Gastrocnemius medialis (tissue), 4 donors: Measurements from ENCODE around the gene ZNF750.

Source experiments
- CTCF ChIP-seq, 5 experiments: fragments of 450-650 bp in 3 of 5; fragments of 200-600 bp in 2 of 5; sonication (generic) in 2 of 5; IDR thresholded peaks in 4 of 5; conservative IDR thresholded peaks in 1 of 5; 1 replicate in 4 of 5; 2 replicates in 1 of 5; pipeline ENCODE4 v1.5.1; 2016 to 2019; ENCODE audit warnings: antibody characterized with exemption in 5 of 5, mild to moderate bottlenecking in 3 of 5, moderate library complexity in 3 of 5
- POLR2A ChIP-seq, 2 donors: fragments of 450-650 bp; IDR thresholded peaks; one replicate each; pipeline ENCODE4 v1.6.1; 2017; ENCODE audit warnings: antibody characterized with exemption in 2 of 2, mild to moderate bottlenecking in 2 of 2, moderate library complexity in 2 of 2

DNA sequence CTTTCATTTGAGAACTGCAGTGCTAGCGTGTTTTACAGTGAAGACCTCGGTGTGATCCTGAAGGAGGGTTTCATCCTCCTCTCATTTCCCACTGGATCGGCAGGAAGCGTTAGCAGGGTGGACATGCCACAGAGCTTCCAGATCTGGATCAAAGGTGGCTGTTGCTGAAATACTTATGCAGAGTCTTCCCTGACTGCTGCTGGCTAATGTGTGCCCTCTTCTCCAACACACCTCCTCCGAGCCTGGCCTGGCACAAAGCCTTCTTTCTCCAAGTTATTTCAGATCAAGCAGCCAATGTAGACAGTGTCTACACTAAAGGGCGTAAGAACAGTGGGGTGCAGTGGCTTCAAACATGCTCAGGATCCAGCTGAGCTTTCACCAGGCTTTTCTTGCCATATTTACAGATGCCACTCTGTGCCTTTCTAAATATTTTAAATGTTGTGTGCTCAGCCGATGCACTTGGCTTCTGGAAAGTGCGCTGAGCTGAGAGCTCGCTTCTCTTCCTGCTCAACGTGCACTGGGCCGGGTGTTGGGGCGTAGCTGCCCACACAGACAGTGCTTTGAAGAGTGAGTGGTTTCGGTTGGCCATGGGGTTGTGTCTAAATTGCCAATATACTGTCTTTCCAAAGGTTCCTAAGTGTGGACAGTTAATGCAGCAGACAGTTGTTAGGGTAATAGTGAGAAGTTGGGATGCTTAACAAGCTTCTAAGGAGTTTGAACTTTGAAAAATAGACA, 2.1 kb downstream of the ZNF750 start:
- TF ChIP-seq CTCF (IDR thresholded peaks at IDR 0.05 in 4 of 5, conservative IDR thresholded peaks at IDR 0.05 in 1 of 5) (no peak), POLR2A (IDR thresholded peaks at IDR 0.05) (no peak)
